RWPE2 (cell line): Measurements from ENCODE around the gene YDJC.

ENCODE experiments used
- ATAC-seq: fragments of 200-7000 bp; cut with Tn5 transposase; 3 replicates; pipeline ENCODE4 v1.9.1; 2021; ENCODE audit warnings: low read depth
- DNase-seq: peaks from one replicate; pipeline ENCODE4 v3.0.0-alpha.2; 2020; ENCODE audit warnings: low spot score
- H3K27ac ChIP-seq: fragments of 450-650 bp; 2 replicates; pipeline ENCODE4 v1.5.1; 2017; ENCODE audit warnings: mild to moderate bottlenecking; ENCODE audit not compliant: poor library complexity, severe bottlenecking
- H3K27me3 ChIP-seq: fragments of 250-450 bp; sonication (Bioruptor Pico); 2 replicates; pipeline ENCODE4 v1.5.1; 2021; ENCODE audit warnings: mild to moderate bottlenecking, moderate library complexity; ENCODE audit not compliant: insufficient read depth, poor library complexity, severe bottlenecking
- H3K36me3 ChIP-seq: fragments of 250-450 bp; sonication (Bioruptor Pico); 2 replicates; pipeline ENCODE4 v1.5.1; 2020; ENCODE audit warnings: low read depth, mild to moderate bottlenecking, moderate library complexity
- H3K4me1 ChIP-seq: fragments of 250-450 bp; sonication (Bioruptor Pico); 2 replicates; pipeline ENCODE4 v1.5.1; 2021; ENCODE audit warnings: mild to moderate bottlenecking, moderate library complexity; ENCODE audit not compliant: insufficient read depth, poor library complexity, severe bottlenecking
- H3K4me3 ChIP-seq: fragments of 250-450 bp; sonication (Bioruptor Pico); 2 replicates; pipeline ENCODE4 v1.5.1; 2021; ENCODE audit warnings: mild to moderate bottlenecking, moderate library complexity; ENCODE audit not compliant: severe bottlenecking
- H3K9me3 ChIP-seq: fragments of 250-450 bp; sonication (Bioruptor Pico); 2 replicates; pipeline ENCODE4 v1.5.1; 2021; ENCODE audit warnings: mild to moderate bottlenecking, moderate library complexity; ENCODE audit not compliant: severe bottlenecking
- TF ChIP-seq, protein P1 (sequence below): fragments of 450-650 bp; IDR thresholded peaks from one replicate; pipeline ENCODE4 v1.5.1; 2017; ENCODE audit warnings: mild to moderate bottlenecking, moderate library complexity; ENCODE audit not compliant: poor library complexity, severe bottlenecking

Gene YDJC

DNA sequence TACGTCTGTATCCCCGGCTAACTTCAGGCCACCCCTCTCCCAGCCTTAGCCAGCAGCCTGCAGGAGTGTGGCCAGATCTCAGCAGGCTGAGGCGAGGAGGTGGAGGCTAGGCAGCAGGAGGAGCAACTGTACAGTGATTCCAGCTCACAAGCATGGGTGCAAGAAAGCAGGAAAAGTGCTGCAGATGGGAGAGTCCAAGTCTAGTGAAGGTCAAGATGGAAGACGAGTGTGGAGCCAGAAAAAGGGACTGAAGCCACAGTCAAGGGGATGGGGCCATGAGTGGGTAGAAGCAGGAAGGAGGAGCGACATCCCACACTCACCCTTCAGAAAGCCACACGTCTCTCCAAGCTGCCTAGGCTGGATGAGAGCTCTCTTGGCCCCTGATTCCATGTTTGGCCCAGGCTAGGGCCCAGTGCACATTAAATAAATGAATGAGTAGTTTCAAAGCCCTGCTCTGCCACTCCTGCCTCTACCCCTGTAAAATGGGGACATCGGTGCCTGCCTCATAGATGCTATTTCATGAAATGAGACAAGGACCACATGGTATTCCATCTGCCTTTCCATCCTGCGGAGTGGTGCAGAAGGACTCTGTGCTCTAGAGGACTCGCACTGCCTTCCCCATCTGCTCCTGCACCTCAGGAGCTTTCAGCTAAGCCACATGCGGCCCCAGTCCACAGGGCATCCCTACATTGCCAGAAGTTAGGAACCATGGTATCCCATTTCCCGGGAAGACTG lies 2.9 kb downstream of the YDJC start:
- DNase-seq (no peak), ATAC-seq (no peak)
- H3K36me3 ChIP-seq, result peaks cover 28% of the 10 kb centered on the region
- no peaks in the 10 kb centered on the region for H3K27me3 ChIP-seq
- H3K4me3 ChIP-seq, result no peak overlapping the region
- peaks cover 3% of the 10 kb centered on the region for H3K9me3 ChIP-seq
- no peaks in the 10 kb centered on the region for H3K4me1 ChIP-seq
- no peak overlapping the region for H3K27ac ChIP-seq
- TF ChIP-seq, protein P1, sequence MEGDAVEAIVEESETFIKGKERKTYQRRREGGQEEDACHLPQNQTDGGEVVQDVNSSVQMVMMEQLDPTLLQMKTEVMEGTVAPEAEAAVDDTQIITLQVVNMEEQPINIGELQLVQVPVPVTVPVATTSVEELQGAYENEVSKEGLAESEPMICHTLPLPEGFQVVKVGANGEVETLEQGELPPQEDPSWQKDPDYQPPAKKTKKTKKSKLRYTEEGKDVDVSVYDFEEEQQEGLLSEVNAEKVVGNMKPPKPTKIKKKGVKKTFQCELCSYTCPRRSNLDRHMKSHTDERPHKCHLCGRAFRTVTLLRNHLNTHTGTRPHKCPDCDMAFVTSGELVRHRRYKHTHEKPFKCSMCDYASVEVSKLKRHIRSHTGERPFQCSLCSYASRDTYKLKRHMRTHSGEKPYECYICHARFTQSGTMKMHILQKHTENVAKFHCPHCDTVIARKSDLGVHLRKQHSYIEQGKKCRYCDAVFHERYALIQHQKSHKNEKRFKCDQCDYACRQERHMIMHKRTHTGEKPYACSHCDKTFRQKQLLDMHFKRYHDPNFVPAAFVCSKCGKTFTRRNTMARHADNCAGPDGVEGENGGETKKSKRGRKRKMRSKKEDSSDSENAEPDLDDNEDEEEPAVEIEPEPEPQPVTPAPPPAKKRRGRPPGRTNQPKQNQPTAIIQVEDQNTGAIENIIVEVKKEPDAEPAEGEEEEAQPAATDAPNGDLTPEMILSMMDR, result no peak

DNA sequence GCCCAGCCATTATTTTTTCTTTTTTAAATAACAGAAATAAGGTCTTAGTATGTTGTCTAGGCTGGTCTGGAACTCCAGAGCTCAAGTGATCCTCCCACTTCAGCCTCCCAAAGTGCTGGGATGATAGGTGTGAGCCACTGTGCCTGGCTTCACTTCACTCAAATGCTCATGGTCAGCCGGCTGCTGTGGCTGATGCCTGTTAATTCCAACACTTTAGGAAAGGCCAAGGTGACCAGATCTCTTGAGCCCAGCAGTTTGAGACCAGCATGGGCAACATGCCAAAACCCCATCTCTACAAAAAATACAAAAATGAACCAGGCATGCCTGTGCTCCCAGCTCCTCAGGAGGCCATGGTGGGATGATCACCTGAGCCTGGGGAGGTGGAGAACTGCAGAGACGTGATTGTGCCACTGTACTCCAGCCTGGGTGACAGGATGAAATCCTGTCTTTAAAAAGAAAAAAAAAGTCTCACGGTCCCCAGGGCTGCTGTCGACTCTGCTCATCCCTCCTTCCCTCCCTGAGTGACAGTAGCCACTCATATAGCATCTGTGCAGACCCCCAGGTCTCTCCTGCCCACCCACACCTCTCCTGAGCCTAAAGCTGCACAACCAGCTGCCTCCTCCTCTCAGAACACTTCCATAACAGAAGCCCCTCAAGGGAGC lies 3.6 kb downstream of the YDJC start:
- Histone ChIP-seq H3K4me1 (no peaks in the 10 kb centered on the region), H3K27me3 (no peaks in the 10 kb centered on the region), H3K4me3 (no peak overlapping the region), H3K9me3 (peaks cover 3% of the 10 kb centered on the region), H3K27ac (no peak overlapping the region), H3K36me3 (peaks cover 31% of the 10 kb centered on the region)
- ATAC-seq (no peak), DNase-seq (no peak)
- TF ChIP-seq, protein P1, result no peak

DNA sequence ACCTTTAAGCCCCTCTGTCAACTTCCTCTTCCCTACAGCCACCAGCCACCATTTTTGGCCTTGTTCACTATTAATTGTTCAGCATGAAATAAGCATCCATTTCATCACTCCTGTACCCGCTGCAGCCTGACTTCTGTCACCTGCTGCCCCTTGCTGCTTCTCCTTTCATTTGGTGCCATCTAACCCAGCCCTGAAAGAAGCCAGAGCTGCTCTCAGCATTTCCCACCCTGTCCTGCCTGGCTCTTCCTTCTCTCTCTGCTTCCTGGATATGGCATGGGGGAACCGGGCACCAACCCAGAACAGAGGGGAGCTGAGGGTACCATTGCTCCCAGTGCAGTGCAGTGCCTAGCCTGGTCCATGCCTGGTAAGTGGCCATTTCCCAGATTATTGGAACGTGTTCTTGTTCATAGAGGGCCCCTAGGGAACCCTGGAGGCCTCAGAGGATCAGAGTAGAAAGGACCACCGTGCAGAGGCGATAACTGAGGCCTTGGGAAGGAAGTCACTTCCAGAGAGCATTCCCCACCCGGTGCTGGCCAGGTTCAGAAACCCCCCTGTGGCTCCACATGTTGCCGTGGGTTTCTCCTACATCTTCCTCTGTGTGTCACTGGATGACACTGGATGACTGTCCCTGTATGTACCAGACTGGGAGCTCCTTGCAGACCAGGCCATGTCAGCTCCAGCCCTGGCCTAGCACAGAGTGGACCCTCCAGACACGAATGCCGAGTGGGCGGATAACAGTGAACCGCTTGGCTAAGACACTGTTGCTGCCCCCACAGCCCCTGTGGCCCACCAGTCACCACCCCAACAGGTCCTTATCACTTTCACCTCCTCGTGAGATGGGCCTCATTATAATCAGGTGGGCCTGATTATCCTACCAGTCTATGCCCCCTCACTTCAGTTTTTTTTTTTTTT lies 4.7 kb downstream of the YDJC start:
- peak overlapping the region; percentile 0 for H3K27ac ChIP-seq
- H3K4me1 ChIP-seq, result no peaks in the 10 kb centered on the region
- H3K9me3 ChIP-seq, result peaks cover 3% of the 10 kb centered on the region
- H3K36me3 ChIP-seq, result peaks cover 35% of the 10 kb centered on the region
- DNase-seq (no peak), ATAC-seq (no peak)
- no peaks in the 10 kb centered on the region for H3K27me3 ChIP-seq
- H3K4me3 ChIP-seq, result no peak overlapping the region
- TF ChIP-seq, protein P1, result no peak

DNA sequence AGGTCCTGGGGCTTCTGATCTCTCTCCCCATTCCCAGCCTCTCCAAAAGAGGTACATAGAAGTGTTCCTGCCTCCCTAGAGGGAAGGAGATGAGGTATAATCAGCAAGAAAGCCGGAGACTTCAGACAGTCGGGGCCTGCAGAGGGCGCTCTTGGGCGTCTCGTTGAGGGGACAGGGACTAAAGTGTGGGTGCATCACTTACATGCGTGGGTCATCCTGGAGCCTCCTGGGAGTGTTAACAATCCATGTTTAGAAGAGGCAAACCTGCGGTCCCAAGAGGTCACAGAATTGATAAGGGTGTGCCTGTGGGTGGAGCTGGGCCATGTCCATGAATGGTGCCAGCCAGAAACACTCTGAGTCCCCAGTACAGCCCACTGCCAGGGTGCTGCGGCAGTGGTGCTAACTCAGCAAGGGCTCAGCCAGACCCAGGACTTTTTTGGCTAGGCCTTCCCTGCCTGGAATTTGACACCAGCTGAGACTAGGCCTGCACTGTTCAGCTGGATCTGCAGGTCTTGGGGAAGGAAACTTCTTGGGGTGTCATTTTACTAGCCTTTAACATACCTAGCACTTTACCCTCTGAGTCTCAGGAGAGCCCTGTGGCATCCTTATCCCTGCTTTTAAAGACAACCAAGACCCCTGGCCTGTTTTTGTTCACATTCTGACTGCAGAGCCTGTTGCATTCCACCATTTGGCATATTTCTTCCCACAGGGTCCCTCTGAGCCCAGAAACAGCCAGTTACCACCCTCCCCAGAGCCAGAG lies 5.5 kb downstream of the YDJC start:
- H3K9me3 ChIP-seq, result peaks cover 5% of the 10 kb centered on the region
- peak overlapping the region; percentile 0 for H3K27ac ChIP-seq
- ATAC-seq (peak; percentile 22; the same call in 2 of the 3 replicates), DNase-seq (no peak)
- H3K27me3 ChIP-seq, result no peaks in the 10 kb centered on the region
- no peak overlapping the region for H3K4me3 ChIP-seq
- TF ChIP-seq, protein P1, result peak; percentile 47
- H3K4me1 ChIP-seq, result no peaks in the 10 kb centered on the region
- H3K36me3 ChIP-seq, result peaks cover 35% of the 10 kb centered on the region
